ENCODE measurements around the gene COMMD2.

The COMMD2 gene

DNA sequence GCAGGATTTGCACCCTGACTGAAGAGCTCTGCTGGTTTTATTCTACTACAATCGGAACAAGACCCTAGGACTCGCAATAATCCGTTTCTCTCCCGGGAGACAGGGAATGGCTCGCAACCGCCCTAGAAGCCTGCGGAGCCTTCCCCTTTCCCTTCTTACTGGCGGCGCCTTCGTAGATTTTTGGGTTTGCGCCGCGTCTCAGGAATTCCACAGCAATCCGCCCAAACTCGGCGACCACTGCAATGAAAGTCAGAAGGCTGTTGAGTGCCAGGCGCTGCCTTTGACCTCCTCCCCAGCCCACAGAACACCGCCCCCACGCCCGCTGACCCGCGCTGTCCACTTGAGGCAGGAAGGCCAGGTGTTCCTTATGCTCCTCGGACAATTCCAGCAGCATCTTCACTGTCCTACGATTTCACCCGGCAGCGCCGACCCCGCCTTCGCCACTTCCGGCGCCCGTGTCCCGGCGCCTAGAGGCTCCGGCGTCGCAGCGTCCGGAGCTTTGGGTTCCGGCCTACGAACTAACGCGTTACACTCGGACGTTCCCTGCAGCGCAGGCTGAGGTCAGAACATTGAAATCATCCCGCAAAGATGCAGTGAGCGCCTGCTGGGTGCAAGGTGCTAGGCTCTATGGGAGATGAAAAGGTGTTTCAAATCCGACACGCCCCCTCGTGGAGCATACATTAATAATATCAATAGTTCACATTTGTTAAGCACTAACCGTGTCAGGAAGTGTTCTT lies at the start of gene COMMD2:
TSS of gene COMMD2 (minus strand) at position 439 of the 737 bp plus-strand sequence. CDS start at position 394, 45 bp downstream.
- no peak for TF ChIP-seq JUND (IDR thresholded peaks at IDR 0.05; ENCODE audit: low read depth)
- in situ Hi-C loops (cut with HindIII; ENCODE audit: low pct_unique_long_range_greater_than_20kb, low sequenced_read_pairs), result no loop called here
- DNase-seq (ENCODE audit: low read depth in 1 of 2, low spot score in 1 of 2), result peak; percentile 72 to 98

DNA sequence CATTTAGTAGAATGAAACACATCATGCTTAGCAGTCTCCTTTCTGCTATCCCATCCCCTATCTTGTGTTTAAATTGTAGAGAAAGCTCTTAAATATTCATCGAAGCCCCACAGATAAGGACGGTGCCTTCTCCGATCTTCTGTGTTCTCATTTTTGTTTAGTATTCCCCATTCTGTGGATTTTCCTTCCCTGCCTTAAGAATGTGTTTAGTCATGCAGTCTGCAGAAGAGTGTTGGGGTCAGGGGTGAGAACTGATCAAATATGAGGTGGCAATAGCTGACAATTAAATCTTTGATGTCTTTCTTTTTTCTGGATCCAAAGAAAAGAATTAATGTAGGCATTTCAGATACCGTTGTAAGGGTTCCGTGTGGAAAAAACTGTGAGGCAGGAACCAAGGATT lies 49.4 kb upstream of the COMMD2 start:
- no peak for DNase-seq (ENCODE audit: low read depth in 1 of 2, low spot score in 1 of 2)
- in situ Hi-C loops (cut with HindIII; ENCODE audit: low pct_unique_long_range_greater_than_20kb, low sequenced_read_pairs), result no loop called here
- TF ChIP-seq JUND (IDR thresholded peaks at IDR 0.05; ENCODE audit: low read depth), result no peak

DNA sequence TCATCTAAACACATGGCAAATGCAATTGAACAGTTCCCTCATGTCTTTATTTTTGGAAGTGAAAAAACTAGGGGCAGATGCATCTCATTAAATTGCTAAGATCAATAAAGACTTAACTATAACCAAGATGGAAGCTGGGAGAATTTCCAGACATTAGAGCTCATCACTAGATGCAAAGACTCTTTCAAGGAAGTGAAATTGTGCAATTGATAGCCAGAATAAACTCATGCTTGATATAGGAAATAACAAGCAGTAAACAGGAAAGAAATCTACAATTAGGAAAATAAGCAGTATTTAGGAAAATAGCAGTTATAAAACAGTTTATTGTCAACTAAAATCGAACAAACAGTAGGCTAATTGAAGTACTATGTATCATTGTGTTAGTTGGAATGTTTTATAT lies 48.9 kb upstream of the COMMD2 start:
- no peak for TF ChIP-seq JUND (IDR thresholded peaks at IDR 0.05; ENCODE audit: low read depth)
- no peak for DNase-seq (ENCODE audit: low read depth in 1 of 2, low spot score in 1 of 2)
- in situ Hi-C loops (cut with HindIII; ENCODE audit: low pct_unique_long_range_greater_than_20kb, low sequenced_read_pairs), result no loop called here

DNA sequence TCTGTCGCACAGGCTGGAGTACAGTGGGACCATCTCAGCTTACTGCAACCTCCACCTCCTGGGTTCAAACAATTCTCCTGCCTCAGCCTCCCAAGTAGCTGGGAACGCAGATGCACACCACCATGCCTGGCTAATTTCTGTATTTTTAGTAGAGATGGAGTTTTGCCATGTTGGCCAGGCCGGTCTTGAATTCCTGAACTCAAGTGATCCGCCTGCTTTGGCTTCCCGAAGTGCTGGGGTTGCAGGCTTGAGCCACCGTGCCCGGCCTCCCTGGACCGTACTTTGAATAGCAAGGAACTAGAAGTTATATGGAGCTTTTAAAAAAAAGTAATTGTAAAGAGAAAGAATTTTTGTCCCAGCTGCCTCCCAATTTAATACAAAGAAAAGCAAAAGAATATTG lies 48.4 kb upstream of the COMMD2 start:
- TF ChIP-seq JUND (IDR thresholded peaks at IDR 0.05; ENCODE audit: low read depth), result no peak
- in situ Hi-C loops (cut with HindIII; ENCODE audit: low pct_unique_long_range_greater_than_20kb, low sequenced_read_pairs), result no loop called here
- DNase-seq (ENCODE audit: low read depth in 1 of 2, low spot score in 1 of 2), result no peak

DNA sequence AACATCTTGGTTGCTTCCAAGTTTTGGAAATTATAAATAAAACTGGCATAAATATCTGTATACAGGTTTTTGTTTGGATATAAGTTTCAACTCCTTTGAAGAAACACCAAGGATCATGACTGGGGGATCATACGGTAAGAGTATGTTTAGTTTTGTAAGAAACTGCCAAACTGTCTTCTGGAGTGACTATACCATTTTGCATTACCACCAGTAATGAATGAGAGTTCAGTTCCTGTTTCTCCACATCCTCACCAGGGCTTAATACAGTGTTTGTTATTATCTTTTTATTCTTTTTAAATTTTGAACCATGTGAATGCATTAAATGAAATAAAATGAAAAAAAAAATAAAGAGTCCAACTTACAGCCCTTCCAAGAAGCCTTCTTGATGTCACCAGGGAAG lies 43.7 kb upstream of the COMMD2 start:
- DNase-seq (ENCODE audit: low read depth in 1 of 2, low spot score in 1 of 2), result no peak
- TF ChIP-seq JUND (IDR thresholded peaks at IDR 0.05; ENCODE audit: low read depth), result no peak
- in situ Hi-C loops (cut with HindIII; ENCODE audit: low pct_unique_long_range_greater_than_20kb, low sequenced_read_pairs), result no loop called here

DNA sequence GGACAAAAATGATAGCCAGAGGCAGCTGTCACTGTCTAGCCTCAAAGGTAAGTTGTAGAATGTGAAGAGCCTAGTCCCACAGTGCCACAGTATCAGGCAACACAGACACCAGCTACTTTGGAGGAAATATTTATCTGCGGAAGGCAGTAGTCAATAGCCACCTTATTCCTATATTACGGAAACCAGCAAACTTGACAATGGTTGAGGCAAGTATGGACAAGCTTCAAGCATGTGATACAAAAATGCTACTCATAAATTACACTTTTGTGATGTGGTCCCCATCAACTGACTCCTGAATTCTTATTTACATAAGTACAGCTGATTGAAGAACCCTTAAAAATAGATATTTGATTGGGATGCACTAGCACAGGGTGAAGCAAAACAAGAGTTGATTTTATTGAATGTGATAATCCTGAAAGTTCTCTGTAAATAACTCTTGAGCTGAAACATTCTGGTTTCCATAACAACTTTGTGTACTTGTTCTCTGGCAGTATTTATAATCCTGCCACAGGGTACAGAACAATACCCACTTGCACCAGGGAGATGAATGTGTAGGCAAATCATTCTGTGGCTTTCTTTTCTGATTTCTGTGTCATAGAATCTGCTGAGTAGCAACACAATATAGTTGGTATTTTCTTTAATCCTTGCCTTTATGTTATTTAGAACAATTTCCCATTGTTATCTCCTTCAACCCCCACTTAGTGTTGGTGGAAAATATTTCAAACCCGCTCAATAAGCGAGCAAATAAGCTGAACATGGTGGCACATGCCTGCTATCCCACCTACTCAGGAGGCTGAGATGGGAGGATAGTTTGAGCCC lies 40.4 kb upstream of the COMMD2 start, which contains the start of gene ANKUB1:
TSS of gene ANKUB1 (minus strand) at position 103 of the 819 bp plus-strand sequence. CDS start 188 bp downstream, outside the sequence.
- DNase-seq (ENCODE audit: low read depth in 1 of 2, low spot score in 1 of 2), result no peak
- no peak for TF ChIP-seq JUND (IDR thresholded peaks at IDR 0.05; ENCODE audit: low read depth)
- in situ Hi-C loops (cut with HindIII; ENCODE audit: low pct_unique_long_range_greater_than_20kb, low sequenced_read_pairs), result no loop called here

DNA sequence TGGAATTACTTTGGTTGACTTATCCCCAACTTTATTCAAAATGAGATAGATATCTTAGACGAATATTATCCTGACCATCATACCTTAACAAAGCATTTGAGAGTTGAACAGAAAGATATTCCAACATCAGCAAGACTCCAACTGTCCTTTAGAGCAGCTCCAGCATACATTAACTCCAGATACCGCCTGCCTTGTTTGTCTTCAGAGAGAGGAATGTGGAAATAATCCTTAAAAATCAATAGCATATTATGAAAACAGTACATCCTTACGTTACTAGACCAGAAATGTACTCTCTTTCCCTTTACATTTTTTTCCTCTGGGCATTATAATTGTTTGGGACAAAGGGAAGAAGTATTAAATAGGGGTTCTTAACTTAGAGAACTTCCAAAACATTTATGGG lies 38.4 kb upstream of the COMMD2 start:
- DNase-seq (ENCODE audit: low read depth in 1 of 2, low spot score in 1 of 2), result no peak
- in situ Hi-C loops (cut with HindIII; ENCODE audit: low pct_unique_long_range_greater_than_20kb, low sequenced_read_pairs), result no loop called here
- no peak for TF ChIP-seq JUND (IDR thresholded peaks at IDR 0.05; ENCODE audit: low read depth)

DNA sequence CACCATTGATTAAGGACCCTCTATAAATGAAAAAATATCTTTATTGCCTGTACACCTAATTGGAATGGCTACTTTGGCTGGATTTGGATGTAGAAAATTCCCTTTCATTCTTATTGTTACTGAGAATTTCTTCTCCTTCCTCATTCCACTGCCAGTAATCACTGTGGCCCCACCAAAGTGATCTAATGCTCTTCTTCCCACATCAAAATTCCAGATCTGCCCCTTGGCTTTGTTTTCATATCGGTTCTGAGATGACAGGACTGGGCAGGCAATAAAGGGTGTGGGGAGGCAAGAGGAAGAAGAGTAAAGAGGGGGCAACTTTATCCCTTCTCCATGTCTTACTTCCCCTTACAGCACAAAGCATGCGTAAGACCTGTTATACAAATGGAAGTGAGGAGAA lies 38.0 kb upstream of the COMMD2 start:
- DNase-seq (ENCODE audit: low read depth in 1 of 2, low spot score in 1 of 2), result no peak
- no peak for TF ChIP-seq JUND (IDR thresholded peaks at IDR 0.05; ENCODE audit: low read depth)
- in situ Hi-C loops (cut with HindIII; ENCODE audit: low pct_unique_long_range_greater_than_20kb, low sequenced_read_pairs), result no loop called here

DNA sequence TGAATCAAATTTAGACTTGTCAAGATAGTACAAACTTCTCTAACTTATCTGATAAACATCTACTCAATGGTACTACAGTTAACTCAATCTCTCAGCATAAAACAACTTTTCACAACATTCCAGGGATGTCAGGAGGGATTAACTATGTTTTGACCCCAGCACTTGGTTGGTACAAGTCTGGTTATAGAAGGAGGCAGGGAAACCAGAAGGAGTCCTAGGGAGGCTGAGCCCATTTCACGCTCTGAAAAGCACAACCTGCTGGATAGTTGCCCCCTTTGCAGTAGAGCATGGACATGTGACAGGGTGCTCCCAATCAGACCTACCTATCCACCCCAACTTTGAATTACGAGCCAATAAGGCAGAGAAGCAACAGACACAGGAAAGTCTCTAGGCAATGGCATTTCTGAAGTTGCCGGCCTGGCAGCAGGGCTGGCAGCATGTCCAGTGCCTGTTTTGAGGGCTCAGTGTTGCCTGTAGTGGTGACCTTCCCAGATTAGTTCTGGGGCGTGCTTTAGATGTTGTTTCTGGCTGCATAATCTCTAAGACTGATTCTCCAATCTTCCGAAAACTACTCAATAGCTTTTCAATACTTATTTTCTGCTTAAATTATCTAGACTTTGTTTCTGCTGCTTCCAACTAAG lies 31.9 kb upstream of the COMMD2 start:
- DNase-seq (ENCODE audit: low read depth in 1 of 2, low spot score in 1 of 2), result no peak
- in situ Hi-C loops (cut with HindIII; ENCODE audit: low pct_unique_long_range_greater_than_20kb, low sequenced_read_pairs), result no loop called here
- no peak for TF ChIP-seq JUND (IDR thresholded peaks at IDR 0.05; ENCODE audit: low read depth)

DNA sequence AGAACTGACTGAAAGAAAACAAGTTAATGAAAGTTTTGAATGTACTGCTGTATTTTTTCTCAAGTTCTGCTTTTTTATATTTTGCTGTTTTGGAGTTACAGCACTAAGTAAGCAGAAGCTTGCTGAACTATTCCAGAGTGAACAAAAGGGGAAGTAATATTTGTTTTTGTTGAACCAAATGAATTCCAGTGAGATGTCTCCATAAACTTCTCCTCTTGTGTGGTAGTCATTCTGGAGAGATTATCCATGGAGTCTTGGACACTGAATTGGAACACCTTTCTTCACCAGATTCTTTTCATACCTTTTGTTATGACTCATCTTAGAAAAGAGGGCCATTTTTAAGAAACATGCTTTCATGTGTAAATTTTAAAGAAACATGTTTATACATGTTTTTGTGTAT lies 31.3 kb upstream of the COMMD2 start:
- DNase-seq (ENCODE audit: low read depth in 1 of 2, low spot score in 1 of 2), result peak in 1 of 2 experiments; percentile 34
- TF ChIP-seq JUND (IDR thresholded peaks at IDR 0.05; ENCODE audit: low read depth), result no peak
- in situ Hi-C loops (cut with HindIII; ENCODE audit: low pct_unique_long_range_greater_than_20kb, low sequenced_read_pairs), result no loop called here

DNA sequence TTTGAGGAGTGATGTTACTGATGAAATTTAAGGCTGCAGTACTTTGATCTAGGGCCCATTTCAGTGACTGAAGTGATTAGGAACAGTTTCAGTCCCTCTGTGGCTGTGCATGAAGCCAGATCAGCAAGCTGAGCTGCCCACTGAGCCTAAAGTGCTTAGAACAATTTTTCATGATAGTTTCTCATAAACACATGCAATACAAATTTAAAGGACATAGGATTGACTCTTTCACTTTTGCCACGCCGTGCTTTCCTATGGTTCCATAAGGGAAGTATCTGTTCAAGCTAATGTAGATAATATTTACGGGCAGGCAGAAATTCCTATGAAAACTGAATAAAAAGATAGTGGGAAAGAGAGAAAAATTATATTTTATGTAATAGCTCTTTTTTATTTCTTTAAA lies 29.5 kb upstream of the COMMD2 start:
- in situ Hi-C loops (cut with HindIII; ENCODE audit: low pct_unique_long_range_greater_than_20kb, low sequenced_read_pairs), result no loop called here
- no peak for TF ChIP-seq JUND (IDR thresholded peaks at IDR 0.05; ENCODE audit: low read depth)
- DNase-seq (ENCODE audit: low read depth in 1 of 2, low spot score in 1 of 2), result no peak

DNA sequence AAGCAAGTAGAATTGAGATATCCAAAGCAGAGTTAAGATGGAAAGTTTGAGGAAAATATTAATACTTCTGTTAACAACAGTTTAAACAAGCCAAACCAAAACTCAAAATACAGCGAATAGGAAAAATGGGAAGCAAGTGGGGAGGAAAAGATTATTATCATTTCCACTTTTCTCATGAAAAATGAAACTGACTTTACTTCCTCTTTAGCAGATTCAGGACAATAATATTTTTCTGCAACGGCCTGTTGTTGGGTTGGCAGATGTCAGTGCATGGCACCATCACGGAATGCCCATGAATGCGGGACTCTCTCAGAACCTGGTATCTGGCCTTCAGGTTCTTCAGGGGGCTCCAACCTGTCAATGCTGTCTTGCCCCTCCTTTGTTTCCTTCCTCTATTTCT lies 28.9 kb upstream of the COMMD2 start:
- no peak for DNase-seq (ENCODE audit: low read depth in 1 of 2, low spot score in 1 of 2)
- in situ Hi-C loops (cut with HindIII; ENCODE audit: low pct_unique_long_range_greater_than_20kb, low sequenced_read_pairs), result no loop called here
- TF ChIP-seq JUND (IDR thresholded peaks at IDR 0.05; ENCODE audit: low read depth), result no peak
